Stimulated activated naive CD4-positive, alpha-beta T cell (primary cell): ENCODE measurements around the gene SERINC3.
"Not testable (repeated sequence)": the region's sequence is repeated elsewhere in the genome, so short reads cannot be mapped to it uniquely, and the experiment has no call there.

ENCODE experiments used
- DNase-seq, 6 experiments: peaks; one replicate each; lab custom pipeline; 2025; lab: John Stamatoyannopoulos, UW

SERINC3 gene

GRCh38 chr20:44521484-44522481 lies at the start of gene SERINC3:
SERINC3 (minus strand) TSS chr20:44522070; CDS start chr20:44521951, 119 bp downstream.
- peak; percentile 94 to 98 (median 96) for DNase-seq

- peak in 2 of 6 experiments; percentile 12 to 23 for DNase-seq
Measured at GRCh38 chr20:44571362-44571988, 49.6 kb upstream of the SERINC3 start.

- no peak for DNase-seq
Measured at GRCh38 chr20:44570367-44570766, 48.5 kb upstream of the SERINC3 start.

- no peak for DNase-seq
Measured at GRCh38 chr20:44566811-44567210, 44.9 kb upstream of the SERINC3 start.

DNA sequence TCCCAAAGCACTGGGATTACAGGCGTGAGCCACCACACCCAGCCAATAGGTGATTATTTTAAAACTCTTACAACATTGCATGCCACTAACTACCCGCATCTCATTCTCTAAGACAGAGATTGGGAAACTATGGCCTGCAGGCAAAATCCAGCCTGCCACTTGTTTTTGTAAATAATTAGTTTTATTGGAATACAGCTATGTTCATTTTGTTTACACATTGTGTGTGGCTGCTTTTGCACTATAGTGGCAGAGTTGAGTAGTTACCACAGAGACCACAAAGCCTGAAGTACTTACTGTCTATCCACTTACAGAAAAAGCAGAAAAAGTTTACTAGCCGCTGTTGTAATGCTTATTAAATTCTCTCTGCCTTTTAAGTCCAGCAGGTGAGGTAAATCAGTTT lies 44.1 kb upstream of the SERINC3 start:
- DNase-seq, result no peak

DNA sequence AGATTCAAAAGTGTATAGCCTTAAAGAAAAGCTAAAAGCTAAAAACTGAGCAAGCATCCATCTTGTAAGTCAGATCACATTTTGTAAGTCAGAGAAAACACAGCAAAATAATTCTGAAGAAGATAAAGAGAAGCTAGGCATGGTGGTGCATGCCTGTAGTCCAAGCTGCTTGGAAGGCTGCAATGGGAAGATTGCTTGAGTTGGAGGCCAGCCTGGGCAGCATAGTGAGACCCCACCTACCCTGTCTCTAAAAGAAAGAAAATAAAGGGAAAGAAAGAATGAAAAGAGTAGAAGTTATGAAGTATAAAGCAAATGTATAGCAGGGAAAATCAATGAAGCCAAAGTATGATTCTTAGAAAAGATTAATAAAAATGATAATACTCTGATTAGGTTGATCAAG lies 40.0 kb upstream of the SERINC3 start:
- no peak for DNase-seq

GRCh38 chr20:44560818-44561217 lies 38.9 kb upstream of the SERINC3 start:
- not testable (repeated sequence) for DNase-seq

- no peak for DNase-seq
Measured at GRCh38 chr20:44560229-44560628, 38.4 kb upstream of the SERINC3 start.

GRCh38 chr20:44559302-44559701 lies 37.4 kb upstream of the SERINC3 start:
- DNase-seq, result no peak

- DNase-seq, result no peak
Measured at GRCh38 chr20:44552950-44553908, 31.4 kb upstream of the SERINC3 start.

GRCh38 chr20:44552568-44552949 lies 30.7 kb upstream of the SERINC3 start:
- no peak for DNase-seq

DNA sequence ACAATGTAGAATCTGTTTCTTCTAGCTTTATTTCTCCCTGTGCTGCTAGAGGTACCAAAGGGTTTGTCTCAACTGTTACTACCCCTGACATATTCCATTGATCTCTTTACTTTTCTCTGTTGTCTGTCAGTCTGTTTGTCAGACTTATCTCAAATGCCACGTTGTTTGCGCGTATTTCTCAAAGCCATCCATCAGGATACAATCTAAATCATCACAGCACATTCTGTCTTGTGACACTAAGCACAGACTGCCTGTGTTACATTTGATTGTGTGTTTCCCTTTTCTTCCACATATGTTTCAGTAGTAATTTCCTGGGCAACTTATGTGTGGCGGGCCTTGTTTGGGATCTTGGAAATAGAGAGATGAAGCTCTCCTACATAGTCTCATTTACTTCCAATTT lies 30.2 kb upstream of the SERINC3 start:
- no peak for DNase-seq

DNA sequence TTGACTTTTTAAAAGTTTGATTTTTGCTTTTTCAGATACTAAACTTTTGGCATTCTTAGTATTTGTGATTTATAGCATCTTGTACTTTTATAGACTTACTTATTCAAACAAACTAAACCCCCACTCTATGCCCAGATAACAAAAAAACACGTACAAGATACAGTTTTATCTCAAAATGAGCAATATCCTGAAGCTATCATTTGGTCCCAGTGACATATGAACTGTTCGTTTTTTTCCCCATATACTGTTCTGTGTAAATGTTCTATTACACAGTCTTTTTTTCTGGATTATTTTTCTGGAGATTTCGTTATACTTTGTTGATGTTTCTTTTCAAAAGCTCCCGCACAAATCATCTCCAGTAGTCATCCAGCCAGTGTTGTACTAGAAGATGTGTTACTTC lies 27.3 kb upstream of the SERINC3 start:
- DNase-seq, result no peak

DNA sequence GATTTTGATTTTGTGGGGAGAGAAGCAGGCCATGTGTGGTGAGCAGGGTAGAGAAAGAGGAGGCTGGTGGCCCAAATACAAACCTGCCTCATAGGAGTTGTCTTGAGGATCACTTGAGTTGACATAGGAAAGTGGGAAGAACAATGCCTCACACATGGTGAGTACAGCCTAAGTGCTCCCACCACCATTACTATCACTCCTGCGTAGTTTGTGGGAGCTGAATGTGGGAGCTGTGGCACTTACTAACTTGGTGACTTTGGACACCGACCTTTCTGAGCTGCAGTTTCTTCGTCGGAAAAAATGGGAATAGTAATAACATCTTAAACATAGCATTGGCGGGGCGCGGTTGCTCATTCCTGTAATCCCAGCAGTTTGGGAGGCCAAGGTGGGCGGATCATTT lies 25.5 kb upstream of the SERINC3 start:
- DNase-seq, result no peak

DNA sequence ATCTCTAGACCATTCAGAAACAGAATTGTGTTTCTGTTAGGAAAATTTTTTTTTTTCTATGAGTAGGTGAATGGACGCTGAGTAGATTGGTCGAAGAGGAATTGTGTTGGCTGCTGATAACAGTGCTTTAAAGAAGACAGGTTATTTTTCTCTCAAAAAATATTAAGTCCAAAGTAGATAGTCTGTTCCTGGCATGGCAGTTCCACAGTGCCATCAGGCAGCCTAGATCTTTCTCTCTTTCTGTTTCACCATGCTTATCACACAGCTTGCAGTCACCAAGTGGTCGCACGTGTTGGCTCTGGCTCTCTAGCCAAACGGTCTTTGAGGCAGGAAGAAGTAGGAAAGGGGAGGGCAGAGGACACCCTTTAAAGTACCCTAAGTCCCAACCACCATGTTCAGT lies 22.4 kb upstream of the SERINC3 start:
- DNase-seq, result no peak

DNA sequence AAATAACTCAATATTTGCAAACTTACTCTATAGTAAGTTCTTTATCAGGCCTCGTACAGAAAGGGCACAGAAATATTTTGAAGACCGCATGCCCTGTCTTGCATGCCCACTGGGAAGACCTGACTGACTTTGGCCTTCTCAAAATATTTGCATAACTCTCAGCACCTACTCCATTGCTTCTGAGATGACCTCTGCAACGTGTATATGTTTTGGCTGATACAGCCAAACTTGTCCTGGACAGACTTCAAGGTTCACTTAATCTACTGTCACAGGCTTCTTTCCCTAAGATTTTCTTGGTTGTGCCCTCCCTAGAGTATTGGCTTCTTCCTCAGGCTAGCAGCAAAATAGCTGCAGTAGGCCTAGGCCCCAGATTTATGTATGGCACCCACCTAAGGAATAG lies 21.5 kb upstream of the SERINC3 start:
- no peak for DNase-seq

DNA sequence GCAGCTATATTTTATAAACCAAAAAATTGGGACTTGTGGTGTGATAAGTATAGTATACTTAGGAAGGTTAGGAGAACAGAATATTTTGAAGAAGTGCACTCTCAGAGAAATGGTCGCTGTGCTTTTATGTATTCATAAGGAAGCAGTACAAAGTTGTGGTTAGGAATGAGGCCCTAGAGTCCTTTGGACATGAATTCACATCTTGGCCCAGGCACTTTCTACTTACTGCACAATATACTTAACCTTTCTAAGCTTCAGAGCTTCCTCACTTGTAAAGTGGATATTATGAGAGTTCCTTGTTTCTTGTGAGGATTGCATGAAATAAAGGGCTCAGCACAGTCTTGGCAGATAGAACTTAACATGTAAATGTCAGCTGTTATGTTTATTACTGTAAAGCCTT lies 21.0 kb upstream of the SERINC3 start:
- DNase-seq, result no peak

GRCh38 chr20:44541992-44542391 lies 20.1 kb upstream of the SERINC3 start:
- DNase-seq, result no peak

GRCh38 chr20:44540834-44541233 lies 19.0 kb upstream of the SERINC3 start:
- no peak for DNase-seq

DNA sequence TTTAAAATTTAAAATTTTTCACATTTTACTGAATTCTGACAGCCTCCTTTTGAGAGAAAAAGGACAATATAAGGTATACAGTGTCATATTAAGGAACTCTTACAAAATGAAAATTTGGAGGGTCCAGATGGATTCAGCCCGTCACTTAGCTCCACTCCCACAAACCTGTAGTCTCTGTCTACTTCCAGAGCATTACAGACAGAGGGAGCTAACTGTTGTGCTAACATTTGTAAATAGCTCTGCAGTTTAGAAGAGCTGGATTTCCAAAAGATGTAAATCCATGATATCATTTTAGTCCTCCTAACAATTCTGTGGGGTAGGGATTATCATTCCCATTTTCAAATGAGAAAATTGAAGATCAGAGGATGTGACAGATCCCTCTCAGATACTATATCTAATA lies 16.1 kb upstream of the SERINC3 start:
- DNase-seq, result no peak

- no peak for DNase-seq
Measured at GRCh38 chr20:44536175-44536574, 14.3 kb upstream of the SERINC3 start.

DNA sequence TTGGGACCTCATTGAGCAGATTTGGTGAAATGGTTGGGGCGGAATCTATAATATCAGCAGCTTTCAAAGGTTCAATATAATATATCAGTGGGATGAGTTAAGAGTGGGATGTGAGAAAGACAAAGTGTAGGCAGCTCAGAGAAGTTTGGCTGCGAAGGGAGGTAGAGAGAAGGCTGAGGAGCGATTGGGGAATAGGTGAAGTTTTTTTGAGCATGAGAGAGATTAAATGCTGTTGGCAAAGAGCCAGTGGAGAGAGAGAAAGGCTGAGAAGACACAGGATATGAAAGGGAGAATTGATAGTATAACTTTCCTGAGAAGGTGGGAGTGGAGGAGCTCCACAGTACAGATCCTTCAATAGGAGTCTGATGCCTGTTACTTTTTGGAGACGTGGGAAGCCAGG lies 12.1 kb upstream of the SERINC3 start:
- peak in 1 of 6 experiments; percentile 9 for DNase-seq
